ENCODE data around the gene TCEAL7. TPM values are rescaled to one million over a fixed set of nuclear protein-coding genes. Genes with fewer than 3 reads are reported as not detected.

Gene TCEAL7
- total and polyA plus RNA-seq, 2 donors from 2014 or later: 2.6 to 7.7 TPM

DNA sequence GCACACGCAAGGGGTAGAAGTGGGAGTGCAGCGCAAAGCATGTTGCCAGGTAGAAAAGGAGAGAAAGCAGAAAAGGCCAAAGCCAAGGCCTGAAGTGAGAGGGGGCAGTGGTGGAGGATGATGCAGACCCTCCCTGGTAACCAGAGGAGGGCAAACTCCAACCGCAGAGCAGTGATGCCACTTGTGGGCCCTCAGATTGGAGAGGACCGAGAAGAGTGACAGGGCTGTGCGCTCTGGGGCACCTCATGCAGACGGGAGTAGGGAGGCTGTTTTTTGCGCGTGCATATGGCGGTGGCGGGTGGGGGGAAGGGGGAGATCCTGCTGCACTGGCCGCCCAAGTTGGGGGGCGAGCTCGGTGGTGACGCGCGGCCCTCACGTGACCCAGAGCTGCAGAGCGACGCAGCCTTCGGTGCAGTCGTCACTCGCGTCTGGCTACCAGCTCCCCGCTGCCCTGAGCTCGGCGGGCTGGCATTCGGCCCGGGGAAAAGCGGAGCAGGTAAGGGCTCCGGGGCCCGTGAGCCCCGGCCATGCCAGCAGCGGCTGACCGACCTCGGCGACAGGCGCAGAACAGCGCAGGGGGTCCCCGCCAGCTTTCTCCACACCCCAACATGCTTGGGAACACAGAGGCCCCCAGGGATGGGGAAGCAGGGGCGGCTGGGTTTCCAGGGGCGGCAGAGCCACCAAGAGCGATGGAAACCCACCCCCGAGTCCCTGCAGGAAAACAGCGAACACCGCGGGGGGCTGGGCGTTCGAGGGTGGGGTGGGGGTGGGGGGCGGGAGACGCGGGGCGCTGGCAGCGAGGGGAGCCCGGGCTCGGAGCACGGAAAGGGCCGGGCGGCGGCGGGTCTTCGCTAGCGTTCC, 46.3 kb downstream of the TCEAL7 start, which contains the start of gene BEX3:
Gene BEX3 (plus strand): TSS at position 421 of the 861 bp plus-strand sequence. CDS start 984 bp downstream, outside the sequence.
- FAIRE-seq: no peak

DNA sequence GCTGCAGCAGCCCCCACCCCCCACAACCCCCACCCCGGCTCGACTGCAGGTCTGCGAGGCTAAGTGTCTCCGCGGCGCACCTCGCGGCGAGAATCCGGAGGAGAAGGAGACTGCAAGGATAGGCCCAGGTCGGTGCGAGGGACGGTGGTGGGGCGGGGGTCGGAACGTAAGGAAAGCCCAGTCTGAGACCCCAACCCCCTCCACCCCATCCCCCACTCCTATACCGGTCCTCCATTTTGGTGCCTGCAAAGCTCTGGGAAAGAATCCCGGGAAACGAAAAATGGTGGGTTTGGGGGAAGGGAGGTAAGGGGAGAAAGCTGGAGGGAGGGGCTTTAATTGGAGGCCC, 46.9 kb downstream of the TCEAL7 start:
- Histone ChIP-seq H3K27ac (ENCODE audit: low read depth in 2 of 2, low read length in 2 of 2) (peak overlapping the region in 1 of 2 donors; percentile 75), H3K27me3 (ENCODE audit: control insufficient read depth, insufficient read depth, low read length) (no peaks in the 10 kb centered on the region), H3K9ac (ENCODE audit: low read length in 3 of 3) (peak overlapping the region; percentile 60 to 68 (median 67)), H3K4me3 (ENCODE audit: low read length in 3 of 3) (peak overlapping the region; percentile 47 to 78 (median 69)), H3K36me3 (ENCODE audit: control insufficient read depth in 2 of 3, insufficient read depth in 3 of 3, low read length in 3 of 3) (no peaks in the 10 kb centered on the region), H3K9me3 (ENCODE audit: control insufficient read depth in 2 of 3, insufficient read depth in 1 of 3, low read length in 3 of 3) (no peaks in the 10 kb centered on the region), H3K4me1 (ENCODE audit: control insufficient read depth in 2 of 3, insufficient read depth in 2 of 3, low read depth in 1 of 3, low read length in 3 of 3) (peaks cover 0 to 2% (median 0%) of the 10 kb centered on the region in 3 donors)
- TF ChIP-seq, protein P1, sequence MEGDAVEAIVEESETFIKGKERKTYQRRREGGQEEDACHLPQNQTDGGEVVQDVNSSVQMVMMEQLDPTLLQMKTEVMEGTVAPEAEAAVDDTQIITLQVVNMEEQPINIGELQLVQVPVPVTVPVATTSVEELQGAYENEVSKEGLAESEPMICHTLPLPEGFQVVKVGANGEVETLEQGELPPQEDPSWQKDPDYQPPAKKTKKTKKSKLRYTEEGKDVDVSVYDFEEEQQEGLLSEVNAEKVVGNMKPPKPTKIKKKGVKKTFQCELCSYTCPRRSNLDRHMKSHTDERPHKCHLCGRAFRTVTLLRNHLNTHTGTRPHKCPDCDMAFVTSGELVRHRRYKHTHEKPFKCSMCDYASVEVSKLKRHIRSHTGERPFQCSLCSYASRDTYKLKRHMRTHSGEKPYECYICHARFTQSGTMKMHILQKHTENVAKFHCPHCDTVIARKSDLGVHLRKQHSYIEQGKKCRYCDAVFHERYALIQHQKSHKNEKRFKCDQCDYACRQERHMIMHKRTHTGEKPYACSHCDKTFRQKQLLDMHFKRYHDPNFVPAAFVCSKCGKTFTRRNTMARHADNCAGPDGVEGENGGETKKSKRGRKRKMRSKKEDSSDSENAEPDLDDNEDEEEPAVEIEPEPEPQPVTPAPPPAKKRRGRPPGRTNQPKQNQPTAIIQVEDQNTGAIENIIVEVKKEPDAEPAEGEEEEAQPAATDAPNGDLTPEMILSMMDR (IDR thresholded peaks at IDR 0.05; ENCODE audit: borderline replicate concordance, extremely low read depth, insufficient read depth): no peak
- DNase-seq (peak in 4 of 5 donors; percentile 62 to 88 (median 72)), FAIRE-seq (no peak)
- intact Hi-C loops (cut with DNase I): no loop called here

More for the DNA sequence above, 46.3 kb downstream of the TCEAL7 start, which contains the start of gene BEX3:
- Histone ChIP-seq H3K27ac (ENCODE audit: low read depth in 2 of 2, low read length in 2 of 2) (peak within 1 kb of the TSS; percentile 75 to 86), H3K9me3 (ENCODE audit: control insufficient read depth in 2 of 3, insufficient read depth in 1 of 3, low read length in 3 of 3) (no peaks in the 10 kb centered on the region), H3K27me3 (ENCODE audit: control insufficient read depth, insufficient read depth, low read length) (no peaks in the 10 kb centered on the region), H3K4me3 (ENCODE audit: low read length in 3 of 3) (peak within 1 kb of the TSS; percentile 60 to 78 (median 69)), H3K36me3 (ENCODE audit: control insufficient read depth in 2 of 3, insufficient read depth in 3 of 3, low read length in 3 of 3) (no peaks in the 10 kb centered on the region), H3K4me1 (ENCODE audit: control insufficient read depth in 2 of 3, insufficient read depth in 2 of 3, low read depth in 1 of 3, low read length in 3 of 3) (peaks cover 0 to 2% (median 0%) of the 10 kb centered on the region in 3 donors), H3K9ac (ENCODE audit: low read length in 3 of 3) (peak within 1 kb of the TSS; percentile 60 to 68 (median 67))
- TF ChIP-seq, protein P1 (IDR thresholded peaks at IDR 0.05; ENCODE audit: borderline replicate concordance, extremely low read depth, insufficient read depth): no peak
- intact Hi-C loops (cut with DNase I): no loop called here
- peak; percentile 85 to 90 (median 86) for DNase-seq

DNA sequence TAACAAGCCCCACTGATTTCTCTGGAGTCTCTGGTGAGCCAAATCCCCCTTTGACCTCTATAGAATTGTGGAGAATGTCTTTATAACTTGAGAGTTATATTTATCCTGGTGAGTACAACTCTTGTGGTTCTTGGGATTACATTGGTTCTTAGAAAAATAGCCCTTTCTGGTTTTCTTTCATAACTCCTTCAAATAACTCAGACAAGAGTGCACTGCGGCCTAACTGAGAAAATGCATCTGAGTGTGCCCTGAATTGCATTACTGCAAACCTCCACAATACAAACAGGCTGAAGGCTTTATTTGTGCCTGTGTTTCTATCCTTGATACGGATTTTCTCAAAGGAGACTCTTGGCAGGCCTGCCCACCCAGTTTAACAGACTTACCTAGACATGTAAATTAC, 49.0 kb downstream of the TCEAL7 start:
- Histone ChIP-seq H3K27me3 (ENCODE audit: control insufficient read depth, insufficient read depth, low read length) (no peaks in the 10 kb centered on the region), H3K4me1 (ENCODE audit: control insufficient read depth in 2 of 3, insufficient read depth in 2 of 3, low read depth in 1 of 3, low read length in 3 of 3) (peaks cover 0 to 2% (median 0%) of the 10 kb centered on the region in 3 donors), H3K27ac (ENCODE audit: low read depth in 2 of 2, low read length in 2 of 2) (no peak overlapping the region), H3K4me3 (ENCODE audit: low read length in 3 of 3) (no peak overlapping the region), H3K9me3 (ENCODE audit: control insufficient read depth in 2 of 3, insufficient read depth in 1 of 3, low read length in 3 of 3) (no peaks in the 10 kb centered on the region), H3K36me3 (ENCODE audit: control insufficient read depth in 2 of 3, insufficient read depth in 3 of 3, low read length in 3 of 3) (no peaks in the 10 kb centered on the region), H3K9ac (ENCODE audit: low read length in 3 of 3) (no peak overlapping the region)
- no peak for DNase-seq
- TF ChIP-seq, protein P1 (IDR thresholded peaks at IDR 0.05; ENCODE audit: borderline replicate concordance, extremely low read depth, insufficient read depth): no peak
- no peak for FAIRE-seq
- intact Hi-C loops (cut with DNase I): no loop called here

Other genes with a start within 250 kb of the TCEAL7 start
- 1.8 TPM for gene NXF3, start 237.1 kb upstream of the TCEAL7 start, total RNA-seq
- 2.7 TPM for gene NXF3, start 237.1 kb upstream of the TCEAL7 start, polyA plus RNA-seq (ENCODE audit: insufficient read depth, low read depth, low replicate concordance)
- 52.6 TPM for gene BEX4, start 115.1 kb upstream of the TCEAL7 start, total RNA-seq
- 135 TPM for gene BEX4, start 115.1 kb upstream of the TCEAL7 start, polyA plus RNA-seq (ENCODE audit: insufficient read depth, low read depth, low replicate concordance)
- gene TCEAL8, start 75.1 kb upstream of the TCEAL7 start, total RNA-seq: 49.7 TPM
- gene TCEAL8, start 75.1 kb upstream of the TCEAL7 start, polyA plus RNA-seq (ENCODE audit: insufficient read depth, low read depth, low replicate concordance): 88.5 TPM
- 0.28 TPM for gene TCEAL5, start 53.5 kb upstream of the TCEAL7 start, total RNA-seq
- 2.6 TPM for gene TCEAL5, start 53.5 kb upstream of the TCEAL7 start, polyA plus RNA-seq (ENCODE audit: insufficient read depth, low read depth, low replicate concordance)
- 34.7 TPM for gene BEX2, start 19.2 kb upstream of the TCEAL7 start, total RNA-seq
- 130 TPM for gene BEX2, start 19.2 kb upstream of the TCEAL7 start, polyA plus RNA-seq (ENCODE audit: insufficient read depth, low read depth, low replicate concordance)
- gene TCEAL9, start 26.3 kb downstream of the TCEAL7 start, total RNA-seq: 40.8 TPM
- 141 TPM for gene TCEAL9, start 26.3 kb downstream of the TCEAL7 start, polyA plus RNA-seq (ENCODE audit: insufficient read depth, low read depth, low replicate concordance)
- gene BEX3, start 46.3 kb downstream of the TCEAL7 start, total RNA-seq: 131 TPM
- 458 TPM for gene BEX3, start 46.3 kb downstream of the TCEAL7 start, polyA plus RNA-seq (ENCODE audit: insufficient read depth, low read depth, low replicate concordance)
- gene RAB40A, start 189.2 kb downstream of the TCEAL7 start, total RNA-seq: 1.4 TPM
- gene RAB40A, start 189.2 kb downstream of the TCEAL7 start, polyA plus RNA-seq (ENCODE audit: insufficient read depth, low read depth, low replicate concordance): not detected

Data from kidney (tissue), 14 donors.